ENCODE measurements around the gene LRRFIP1. TPM values are rescaled to one million over a fixed set of nuclear protein-coding genes. Genes with fewer than 3 reads are reported as not detected.

The LRRFIP1 gene
- polyA plus RNA-seq, 1 of the 3 experiments (the other 2 are of a cell fraction), result 47.3 TPM

DNA sequence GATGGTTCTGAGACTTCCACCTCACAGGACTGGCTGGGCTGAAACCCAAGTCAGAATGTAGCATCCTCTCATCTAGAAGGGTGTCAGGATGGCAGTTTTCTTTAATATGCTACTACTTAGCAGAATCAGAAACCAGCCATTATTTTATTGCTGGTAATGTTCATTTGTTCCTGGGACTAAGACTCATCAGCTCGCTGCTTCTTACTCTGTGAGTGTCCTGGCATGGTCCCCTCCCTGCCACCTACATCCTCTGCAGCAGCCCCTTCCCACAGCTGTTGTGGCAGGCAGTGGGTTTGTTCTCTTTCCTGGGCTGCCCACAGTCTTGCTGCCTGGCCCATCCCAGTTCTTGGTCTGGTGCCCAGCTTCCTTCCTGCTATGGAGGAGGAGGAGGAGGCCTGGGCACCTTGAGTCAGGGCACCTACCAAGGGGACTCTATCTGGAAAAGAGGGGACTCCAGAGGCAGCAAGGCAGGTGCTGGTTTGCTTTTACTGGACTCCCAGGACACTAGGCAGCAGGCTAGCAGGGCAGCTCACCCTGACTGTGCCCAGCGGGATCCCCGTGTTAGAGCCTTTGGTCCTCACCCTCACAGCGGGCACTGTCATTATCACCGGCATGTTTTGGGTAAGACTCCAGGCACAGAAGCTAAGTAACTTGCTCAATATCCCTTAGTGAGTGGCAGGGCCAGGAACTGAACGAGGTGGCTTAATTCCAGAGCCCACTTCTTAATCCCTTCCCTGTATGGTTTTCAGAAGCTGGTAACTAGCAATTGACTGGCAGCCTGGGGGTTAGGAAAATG lies 62.1 kb downstream of the LRRFIP1 start:
- POLR2A ChIA-PET, result no interaction called here

DNA sequence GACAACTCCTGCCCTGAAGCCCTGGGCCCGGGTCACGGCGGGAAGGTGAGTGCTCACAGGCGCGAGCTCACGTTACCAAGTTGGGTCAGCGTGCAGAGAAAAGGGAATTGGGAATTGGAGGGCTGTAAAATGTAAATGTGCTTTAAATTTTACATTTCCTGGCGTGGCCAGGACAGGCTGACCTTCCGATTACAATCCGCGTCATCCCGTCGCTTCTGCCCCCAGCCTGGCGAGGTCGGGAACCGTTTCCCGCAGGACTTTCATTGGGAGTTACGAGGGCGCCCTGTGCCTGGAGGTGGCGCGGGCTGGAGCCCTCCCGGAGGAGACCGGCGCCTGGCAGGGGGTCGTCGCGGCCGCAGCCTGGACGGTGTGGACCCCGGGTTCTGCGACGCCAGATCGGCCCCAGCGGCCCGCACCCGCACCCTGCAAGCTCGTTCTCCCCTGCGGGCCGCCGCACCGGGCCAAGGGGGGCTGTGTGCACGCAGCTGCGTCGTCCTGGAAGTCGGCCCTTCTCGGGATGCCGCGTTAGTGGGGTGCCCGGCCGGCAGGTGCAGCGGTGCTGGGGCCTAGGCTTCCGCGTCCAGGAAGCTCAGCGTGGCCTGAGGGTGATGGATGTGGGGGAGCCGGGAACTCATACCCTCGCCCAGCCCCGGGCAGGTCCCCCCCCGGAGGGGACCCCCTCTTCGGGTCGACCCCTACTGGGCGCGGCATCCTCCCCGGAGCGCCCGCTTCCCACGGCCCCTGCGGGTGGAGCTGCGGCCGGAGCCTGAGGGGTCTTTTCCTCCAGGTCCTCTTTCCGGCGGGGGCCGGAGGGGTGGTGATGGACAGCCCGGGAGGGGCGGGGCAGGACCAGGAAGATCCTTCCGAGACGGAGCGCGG lies 63.9 kb downstream of the LRRFIP1 start:
- TF ChIP-seq, protein P1, sequence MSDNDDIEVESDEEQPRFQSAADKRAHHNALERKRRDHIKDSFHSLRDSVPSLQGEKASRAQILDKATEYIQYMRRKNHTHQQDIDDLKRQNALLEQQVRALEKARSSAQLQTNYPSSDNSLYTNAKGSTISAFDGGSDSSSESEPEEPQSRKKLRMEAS (IDR thresholded peaks at IDR 0.05; ENCODE audit: low read depth), result peak; percentile 13; the same call in 1 of the 2 replicates
- peak; percentile 20; the same call in 1 of the 2 replicates for TF ChIP-seq GABPA (IDR thresholded peaks at IDR 0.05; ENCODE audit: low read depth)
- no peak for TF ChIP-seq TCF12 (IDR thresholded peaks at IDR 0.05)
- 0 out of 2 replicates have a peak, but pooled peaks have one; percentile 1 for TF ChIP-seq POLR2AphosphoS5 (IDR thresholded peaks at IDR 0.05; ENCODE audit: low read depth, low read length)
- peak; percentile 40 for TF ChIP-seq TAF1 (IDR thresholded peaks at IDR 0.05; ENCODE audit: borderline replicate concordance, low read depth, low read length)
- TF ChIP-seq, protein P2, sequence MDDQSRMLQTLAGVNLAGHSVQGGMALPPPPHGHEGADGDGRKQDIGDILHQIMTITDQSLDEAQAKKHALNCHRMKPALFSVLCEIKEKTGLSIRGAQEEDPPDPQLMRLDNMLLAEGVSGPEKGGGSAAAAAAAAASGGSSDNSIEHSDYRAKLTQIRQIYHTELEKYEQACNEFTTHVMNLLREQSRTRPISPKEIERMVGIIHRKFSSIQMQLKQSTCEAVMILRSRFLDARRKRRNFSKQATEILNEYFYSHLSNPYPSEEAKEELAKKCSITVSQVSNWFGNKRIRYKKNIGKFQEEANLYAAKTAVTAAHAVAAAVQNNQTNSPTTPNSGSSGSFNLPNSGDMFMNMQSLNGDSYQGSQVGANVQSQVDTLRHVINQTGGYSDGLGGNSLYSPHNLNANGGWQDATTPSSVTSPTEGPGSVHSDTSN (IDR thresholded peaks at IDR 0.05), result peak; percentile 94
- TF ChIP-seq RFX5 (IDR thresholded peaks at IDR 0.05; ENCODE audit: low read length), result no peak
- TF ChIP-seq SMC3 (IDR thresholded peaks at IDR 0.05; ENCODE audit: low read depth, low read length), result no peak
- CTCF ChIA-PET, result interaction anchor here (0.6 to 10.7 kb wide), 6 partner anchors 12 to 251 kb away, joined by 3 to 150 read pairs (median 4); no protein-coding TSS in a partner anchor
- H3K4me3 ChIP-seq (ENCODE audit: low read depth in 2 of 2, low read length in 1 of 2), result peak overlapping the region; percentile 58 to 73
- H3K27me3 ChIP-seq (ENCODE audit: insufficient read depth), result no peaks in the 10 kb centered on the region
- H3K79me2 ChIP-seq (ENCODE audit: insufficient read depth), result peaks cover 70% of the 10 kb centered on the region
- WGBS (ENCODE audit: low lambda C conversion rate), result 35% methylated on average over 30 of the region's 78 CpGs
- H3K9ac ChIP-seq, result peak overlapping the region; percentile 69
- DNase-seq, result no peak
- H2AFZ ChIP-seq (ENCODE audit: low read depth), result no peak overlapping the region
- peaks cover 13% of the 10 kb centered on the region for H4K20me1 ChIP-seq (ENCODE audit: insufficient read depth)
- H3K36me3 ChIP-seq (replicated peaks in 1 of 2; ENCODE audit: control insufficient read depth in 1 of 2, insufficient read depth in 2 of 2, low read length in 1 of 2), result no peaks in the 10 kb centered on the region
- peak overlapping the region; percentile 73 to 96; a peak in 2 of 4 replicates for H3K27ac ChIP-seq (ENCODE audit: low read depth in 2 of 2, low read length in 1 of 2)
- peak overlapping the region; percentile 84 for H3K4me2 ChIP-seq
- H3K9me3 ChIP-seq, result no peaks in the 10 kb centered on the region
- H3K4me1 ChIP-seq (ENCODE audit: control insufficient read depth in 1 of 2, insufficient read depth in 2 of 2, low read depth in 1 of 2, low read length in 1 of 2), result peaks cover 42 to 54% of the 10 kb centered on the region in 2 experiments
- POLR2A ChIA-PET, result interaction anchor here (0.8 kb wide), 1 partner anchor 10 kb away, joined by 3 read pairs; no protein-coding TSS in a partner anchor
- peaks cover 35% of the 10 kb centered on the region for H3F3A ChIP-seq (replicated peaks; ENCODE audit: insufficient read depth)
- H3K9me2 ChIP-seq, result no peaks in the 10 kb centered on the region

More for the DNA sequence above, 62.1 kb downstream of the LRRFIP1 start:
- peaks cover 3% of the 10 kb centered on the region; the same call in 1 of the 2 replicates for H4K20me1 ChIP-seq (ENCODE audit: insufficient read depth)
- H3K27me3 ChIP-seq (ENCODE audit: insufficient read depth), result no peaks in the 10 kb centered on the region
- H3K9me2 ChIP-seq, result no peaks in the 10 kb centered on the region
- H3K36me3 ChIP-seq (replicated peaks in 1 of 2; ENCODE audit: control insufficient read depth in 1 of 2, insufficient read depth in 2 of 2, low read length in 1 of 2), result peaks cover 0 to 3% of the 10 kb centered on the region in 2 experiments
- H3K4me2 ChIP-seq, result peak overlapping the region; percentile 44; the same call in 1 of the 2 replicates
- 92% methylated on average over 3 of the region's 6 CpGs for WGBS (ENCODE audit: low lambda C conversion rate)
- no peak overlapping the region for H3K9ac ChIP-seq
- H3K79me2 ChIP-seq (ENCODE audit: insufficient read depth), result peaks cover 59% of the 10 kb centered on the region
- H3K27ac ChIP-seq (ENCODE audit: low read depth in 2 of 2, low read length in 1 of 2), result peak overlapping the region in 1 of 2 experiments; percentile 96; a peak in 2 of 4 replicates
- H3K9me3 ChIP-seq, result no peaks in the 10 kb centered on the region
- no peak overlapping the region for H3K4me3 ChIP-seq (ENCODE audit: low read depth in 2 of 2, low read length in 1 of 2)
- peaks cover 27 to 42% of the 10 kb centered on the region in 2 experiments for H3K4me1 ChIP-seq (ENCODE audit: control insufficient read depth in 1 of 2, insufficient read depth in 2 of 2, low read depth in 1 of 2, low read length in 1 of 2)
- H3F3A ChIP-seq (replicated peaks; ENCODE audit: insufficient read depth), result peaks cover 28% of the 10 kb centered on the region
- CTCF ChIA-PET, result interaction anchor here (1.5 to 10.7 kb wide), 3 partner anchors 17 to 117 kb away, joined by 4 to 150 read pairs (median 68); no protein-coding TSS in a partner anchor
- DNase-seq, result no peak
- no peak overlapping the region for H2AFZ ChIP-seq (ENCODE audit: low read depth)
- TF ChIP-seq, protein P1 (IDR thresholded peaks at IDR 0.05; ENCODE audit: low read depth), result no peak
- TF ChIP-seq NFIC (IDR thresholded peaks at IDR 0.05; ENCODE audit: borderline replicate concordance), result peak; percentile 47; the same call in 1 of the 2 replicates

All from SK-N-SH (cell line).